ENCODE measurements around the gene NSL1. TPM values are rescaled to one million over a fixed set of nuclear protein-coding genes. Genes with fewer than 3 reads are reported as not detected.

Gene NSL1
- total and polyA plus RNA-seq, 9 of the 15 experiments (the other 6 are each of a cell fraction or from before 2014, with no cell fraction given), result 53.5 to 108 (median 59.1) TPM

DNA sequence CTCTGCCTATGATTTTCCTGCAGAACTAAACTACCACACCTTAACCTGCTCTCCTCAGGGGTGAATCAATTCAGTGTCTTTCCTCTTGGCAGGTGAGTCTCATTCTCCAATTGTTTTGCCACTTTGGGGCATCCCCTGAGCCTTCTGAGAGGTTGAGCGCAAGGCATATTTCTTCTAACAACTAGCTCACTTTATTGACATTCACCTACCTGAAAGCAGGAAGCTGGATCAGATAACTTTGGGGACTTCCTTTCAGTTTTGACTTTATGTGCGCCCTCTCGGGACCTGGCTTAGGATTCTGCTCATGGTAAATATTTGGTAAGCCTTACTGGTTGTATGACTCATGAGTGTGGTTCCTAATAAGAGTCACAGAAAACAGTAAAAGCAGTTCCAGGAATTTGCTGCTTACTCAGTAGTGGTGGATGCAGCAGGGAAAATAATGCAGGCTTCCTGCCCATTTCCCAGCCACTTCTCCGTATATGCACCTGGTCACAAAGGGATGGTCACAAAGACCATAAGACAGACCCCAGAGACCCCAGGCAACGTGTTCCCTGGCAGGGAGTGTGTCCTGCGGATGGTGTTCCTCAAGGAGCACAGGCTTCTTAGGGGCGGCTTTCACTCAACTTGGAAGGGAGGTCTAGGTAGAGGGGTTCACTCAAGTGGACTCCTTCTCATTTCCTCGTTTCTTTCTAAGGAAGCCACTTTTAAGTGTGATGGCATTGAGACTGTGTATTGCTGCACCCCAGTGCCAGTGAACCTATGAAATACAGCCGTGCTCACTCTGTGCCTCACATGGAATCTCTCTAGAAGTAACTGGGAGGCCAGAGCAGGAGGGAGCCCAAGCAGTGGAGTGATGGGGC, 70.0 kb downstream of the NSL1 start:
- Histone ChIP-seq H3K9me1 (ENCODE audit: control insufficient read depth, insufficient read depth, low read length) (no peaks in the 10 kb centered on the region), H3K4me2 (ENCODE audit: insufficient read depth, low read length) (peak overlapping the region; percentile 53), H3K79me2 (ENCODE audit: control insufficient read depth, insufficient read depth, low read length) (no peaks in the 10 kb centered on the region), H3K27ac (ENCODE audit: extremely low read depth, low read depth, low read length) (peak overlapping the region; percentile 17; the same call in 2 of the 3 replicates), H3K27me3 (ENCODE audit: control insufficient read depth in 2 of 2, insufficient read depth in 2 of 2, low read length in 2 of 2) (no peaks in the 10 kb centered on the region), H3K9me3 (replicated peaks; ENCODE audit: control insufficient read depth, insufficient read depth, low read depth, low read length) (no peaks in the 10 kb centered on the region), H4K20me1 (replicated peaks; ENCODE audit: control insufficient read depth, insufficient read depth, low read length) (no peaks in the 10 kb centered on the region), H3K36me3 (ENCODE audit: control insufficient read depth, insufficient read depth, low read length) (no peaks in the 10 kb centered on the region), H3K4me3 (no peak overlapping the region), H3K4me1 (replicated peaks in 1 of 2; ENCODE audit: control insufficient read depth in 2 of 2, insufficient read depth in 2 of 2, low read length in 2 of 2) (peaks cover 3 to 15% of the 10 kb centered on the region in 2 experiments; a peak in 4 of 5 replicates), H2AFZ (ENCODE audit: low read depth, low read length) (peak overlapping the region; percentile 7), H3K9ac (ENCODE audit: insufficient read depth in 1 of 2, low read depth in 2 of 2, low read length in 2 of 2) (peak overlapping the region in 1 of 2 experiments; percentile 17; a peak in 2 of 4 replicates)
- DNase-seq (ENCODE audit: extremely low read depth in 1 of 4, low spot score in 3 of 4) (peak; percentile 24 to 64 (median 34)), FAIRE-seq (peak; percentile 80), ATAC-seq (peak; percentile 78)
- intact Hi-C loops (cut with micrococcal nuclease), result no loop called here
- in situ Hi-C loops (cut with MboI), result no loop called here
- CTCF ChIA-PET (ENCODE audit: low intra/inter-chr PET ratio), result interaction anchor here (0.7 kb wide), 1 partner anchor 274 kb away, joined by 3 read pairs; no protein-coding TSS in a partner anchor
- POLR2A ChIA-PET, result interaction anchor here (1.1 kb wide), 1 partner anchor 26 kb away, joined by 3 read pairs; no protein-coding TSS in a partner anchor
- no TSS peak for BruUV-seq (replicated peaks)
- 28% methylated on average over 9 of the region's 9 CpGs for WGBS (ENCODE audit: insufficient coverage, low coverage, missing lambda C conversion rate)
- TF ChIP-seq, protein P1, sequence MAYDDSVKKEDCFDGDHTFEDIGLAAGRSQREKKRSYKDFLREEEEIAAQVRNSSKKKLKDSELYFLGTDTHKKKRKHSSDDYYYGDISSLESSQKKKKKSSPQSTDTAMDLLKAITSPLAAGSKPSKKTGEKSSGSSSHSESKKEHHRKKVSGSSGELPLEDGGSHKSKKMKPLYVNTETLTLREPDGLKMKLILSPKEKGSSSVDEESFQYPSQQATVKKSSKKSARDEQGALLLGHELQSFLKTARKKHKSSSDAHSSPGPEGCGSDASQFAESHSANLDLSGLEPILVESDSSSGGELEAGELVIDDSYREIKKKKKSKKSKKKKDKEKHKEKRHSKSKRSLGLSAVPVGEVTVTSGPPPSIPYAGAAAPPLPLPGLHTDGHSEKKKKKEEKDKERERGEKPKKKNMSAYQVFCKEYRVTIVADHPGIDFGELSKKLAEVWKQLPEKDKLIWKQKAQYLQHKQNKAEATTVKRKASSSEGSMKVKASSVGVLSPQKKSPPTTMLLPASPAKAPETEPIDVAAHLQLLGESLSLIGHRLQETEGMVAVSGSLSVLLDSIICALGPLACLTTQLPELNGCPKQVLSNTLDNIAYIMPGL (CRISPR knock-in tag; IDR thresholded peaks at IDR 0.05), result no peak
- no peak for TF ChIP-seq BHLHE40 (IDR thresholded peaks at IDR 0.05; ENCODE audit: low read length)
- peak; percentile 51; the same call in 1 of the 2 replicates for TF ChIP-seq NBN (IDR thresholded peaks at IDR 0.05; ENCODE audit: low read depth)
- peak; percentile 51 for TF ChIP-seq EP300 (IDR thresholded peaks at IDR 0.05; ENCODE audit: low read length)
- TF ChIP-seq, protein P2, sequence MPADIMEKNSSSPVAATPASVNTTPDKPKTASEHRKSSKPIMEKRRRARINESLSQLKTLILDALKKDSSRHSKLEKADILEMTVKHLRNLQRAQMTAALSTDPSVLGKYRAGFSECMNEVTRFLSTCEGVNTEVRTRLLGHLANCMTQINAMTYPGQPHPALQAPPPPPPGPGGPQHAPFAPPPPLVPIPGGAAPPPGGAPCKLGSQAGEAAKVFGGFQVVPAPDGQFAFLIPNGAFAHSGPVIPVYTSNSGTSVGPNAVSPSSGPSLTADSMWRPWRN (IDR thresholded peaks at IDR 0.05; ENCODE audit: low read depth), result 0 out of 2 replicates have a peak, but pooled peaks have one; percentile 18
- TF ChIP-seq, protein P3, sequence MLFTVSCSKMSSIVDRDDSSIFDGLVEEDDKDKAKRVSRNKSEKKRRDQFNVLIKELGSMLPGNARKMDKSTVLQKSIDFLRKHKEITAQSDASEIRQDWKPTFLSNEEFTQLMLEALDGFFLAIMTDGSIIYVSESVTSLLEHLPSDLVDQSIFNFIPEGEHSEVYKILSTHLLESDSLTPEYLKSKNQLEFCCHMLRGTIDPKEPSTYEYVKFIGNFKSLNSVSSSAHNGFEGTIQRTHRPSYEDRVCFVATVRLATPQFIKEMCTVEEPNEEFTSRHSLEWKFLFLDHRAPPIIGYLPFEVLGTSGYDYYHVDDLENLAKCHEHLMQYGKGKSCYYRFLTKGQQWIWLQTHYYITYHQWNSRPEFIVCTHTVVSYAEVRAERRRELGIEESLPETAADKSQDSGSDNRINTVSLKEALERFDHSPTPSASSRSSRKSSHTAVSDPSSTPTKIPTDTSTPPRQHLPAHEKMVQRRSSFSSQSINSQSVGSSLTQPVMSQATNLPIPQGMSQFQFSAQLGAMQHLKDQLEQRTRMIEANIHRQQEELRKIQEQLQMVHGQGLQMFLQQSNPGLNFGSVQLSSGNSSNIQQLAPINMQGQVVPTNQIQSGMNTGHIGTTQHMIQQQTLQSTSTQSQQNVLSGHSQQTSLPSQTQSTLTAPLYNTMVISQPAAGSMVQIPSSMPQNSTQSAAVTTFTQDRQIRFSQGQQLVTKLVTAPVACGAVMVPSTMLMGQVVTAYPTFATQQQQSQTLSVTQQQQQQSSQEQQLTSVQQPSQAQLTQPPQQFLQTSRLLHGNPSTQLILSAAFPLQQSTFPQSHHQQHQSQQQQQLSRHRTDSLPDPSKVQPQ (CRISPR knock-in tag; IDR thresholded peaks at IDR 0.05; ENCODE audit: borderline replicate concordance), result no peak
- TF ChIP-seq DPF2 (IDR thresholded peaks at IDR 0.05), result peak; percentile 76
- no peak for TF ChIP-seq TARDBP (IDR thresholded peaks at IDR 0.05)
- TF ChIP-seq, protein P4, sequence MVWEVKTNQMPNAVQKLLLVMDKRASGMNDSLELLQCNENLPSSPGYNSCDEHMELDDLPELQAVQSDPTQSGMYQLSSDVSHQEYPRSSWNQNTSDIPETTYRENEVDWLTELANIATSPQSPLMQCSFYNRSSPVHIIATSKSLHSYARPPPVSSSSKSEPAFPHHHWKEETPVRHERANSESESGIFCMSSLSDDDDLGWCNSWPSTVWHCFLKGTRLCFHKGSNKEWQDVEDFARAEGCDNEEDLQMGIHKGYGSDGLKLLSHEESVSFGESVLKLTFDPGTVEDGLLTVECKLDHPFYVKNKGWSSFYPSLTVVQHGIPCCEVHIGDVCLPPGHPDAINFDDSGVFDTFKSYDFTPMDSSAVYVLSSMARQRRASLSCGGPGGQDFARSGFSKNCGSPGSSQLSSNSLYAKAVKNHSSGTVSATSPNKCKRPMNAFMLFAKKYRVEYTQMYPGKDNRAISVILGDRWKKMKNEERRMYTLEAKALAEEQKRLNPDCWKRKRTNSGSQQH (CRISPR knock-in tag; IDR thresholded peaks at IDR 0.05), result no peak
- TF ChIP-seq, protein P5, sequence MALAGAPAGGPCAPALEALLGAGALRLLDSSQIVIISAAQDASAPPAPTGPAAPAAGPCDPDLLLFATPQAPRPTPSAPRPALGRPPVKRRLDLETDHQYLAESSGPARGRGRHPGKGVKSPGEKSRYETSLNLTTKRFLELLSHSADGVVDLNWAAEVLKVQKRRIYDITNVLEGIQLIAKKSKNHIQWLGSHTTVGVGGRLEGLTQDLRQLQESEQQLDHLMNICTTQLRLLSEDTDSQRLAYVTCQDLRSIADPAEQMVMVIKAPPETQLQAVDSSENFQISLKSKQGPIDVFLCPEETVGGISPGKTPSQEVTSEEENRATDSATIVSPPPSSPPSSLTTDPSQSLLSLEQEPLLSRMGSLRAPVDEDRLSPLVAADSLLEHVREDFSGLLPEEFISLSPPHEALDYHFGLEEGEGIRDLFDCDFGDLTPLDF (CRISPR knock-in tag; IDR thresholded peaks at IDR 0.05), result no peak
- no peak for TF ChIP-seq SIN3A (IDR thresholded peaks at IDR 0.05; ENCODE audit: borderline replicate concordance in 2 of 2, control insufficient read depth in 1 of 2, low read depth in 2 of 2, low read length in 2 of 2)

All from K562 (cell line).